Heart right ventricle (tissue), 16 donors: Measurements from ENCODE around the gene HCFC1R1. TPM values are rescaled to one million over a fixed set of nuclear protein-coding genes. Genes with fewer than 3 reads are reported as not detected.
A peak's percentile ranks its signal among the peaks of the same experiment; 100 is the strongest.

Experiments used
- ATAC-seq, 8 donors: fragments of 200-7000 bp; cut with Tn5 transposase; one replicate each; pipeline ENCODE4 v1.9.1; 2020; ENCODE audit warnings: mild to moderate bottlenecking in 8 of 8, moderate library complexity in 8 of 8, moderate number of reproducible peaks in 1 of 8
- DNase-seq, 2 donors: peaks; one replicate each; pipeline ENCODE4 v3.0.0-alpha.2; 2020
- H3K27ac ChIP-seq, 10 donors: fragments of 200-600 bp; sonication (generic) in 2 of 10; one replicate each; pipeline versions ENCODE4 v1.5.0 to v1.8.0; 2020 to 2022; ENCODE audit warnings: mild to moderate bottlenecking in 3 of 10
- H3K27me3 ChIP-seq, 7 donors: fragments of 200-600 bp; one replicate each; pipeline ENCODE4 v1.8.0; 2021 to 2022; ENCODE audit warnings: mild to moderate bottlenecking in 2 of 7
- H3K36me3 ChIP-seq, 9 donors: fragments of 200-600 bp; sonication (generic) in 1 of 9; one replicate each; pipeline versions ENCODE4 v1.5.0 to v1.8.0; 2020 to 2022; ENCODE audit warnings: mild to moderate bottlenecking in 2 of 9
- H3K4me1 ChIP-seq, 9 donors: fragments of 200-600 bp; sonication (generic) in 1 of 9; one replicate each; pipeline versions ENCODE4 v1.5.0 to v1.8.0; 2020 to 2022; ENCODE audit warnings: mild to moderate bottlenecking in 4 of 9
- H3K4me3 ChIP-seq, 10 donors: fragments of 200-600 bp; sonication (generic) in 2 of 10; one replicate each; pipeline versions ENCODE4 v1.5.0 to v1.8.0; 2020 to 2022; ENCODE audit warnings: mild to moderate bottlenecking in 7 of 10, moderate library complexity in 2 of 10
- H3K9me3 ChIP-seq, 11 donors: fragments of 200-600 bp in 10 of 11; sonication (generic) in 2 of 11; one replicate each; pipeline versions ENCODE4 v1.5.0 to v1.8.0; 2013 to 2022; ENCODE audit warnings: mild to moderate bottlenecking in 2 of 11, control low read depth in 1 of 11, moderate library complexity in 1 of 11
- CTCF ChIP-seq, 9 donors: fragments of 200-600 bp; sonication (generic) in 2 of 9; IDR thresholded peaks; one replicate each; pipeline versions ENCODE4 v1.5.0 to v1.8.0; 2021 to 2022; ENCODE audit warnings: antibody characterized with exemption in 9 of 9, mild to moderate bottlenecking in 5 of 9, moderate library complexity in 1 of 9
- WGBS, 2 donors: extraction: QIAGEN DNeasy Blood & Tissue Kit; methylation state at CpG; one replicate each; pipeline ENCODE4 v1.1.7; 2013; ENCODE audit warnings: inconsistent platforms in 1 of 2; 5-methylcytosine and 5-hydroxymethylcytosine counted together
- intact Hi-C, 10 donors: fragments of 100-400 bp; cut with DNase I; formaldehyde crosslinking; loops; one replicate each; pipeline versions ENCODE4 v1.11.1 to v1.14.2; 2022
- polyA plus RNA-seq, 2 donors: library from polyadenylated mRNA; stranded (reverse); fragments of 200-250 nt; gene quantifications; one replicate each; pipeline ENCODE4 v1.2.3, GENCODE V29; 2013
- total RNA-seq, 10 donors: library from RNA; stranded (reverse); fragmentation: NEBNext Ultra II Directional in 3 of 10; extraction: Animal tissue kit (Norgen Biotek cat#: 25700) in 3 of 10; gene quantifications; one replicate each; pipeline versions ENCODE4 v1.2.1 to v1.2.4, GENCODE V29; 2021 to 2023
- donor health status: Arrhythmogenic right ventricular cardiomyopathy.
- donor health status: ischemic (EF 13 %, LVEDD 7.1; RV severe dilation, severe dysfunction).
- donor health status: healthy with polysubstance abuse.
- donor health status: DM: no; HTN: yes; CAD: no.
- donor health status: DM: no; HTN: no; CAD: no.
- donor health status: ischemic (EF 25% LVEDD 6.9; RV normal size, moderate dysfunction).
- donor health status: ischemic (EF 25% LVEDD 5.7; RV mildly dilated, moderate dysfunction).
- donor health status: healthy.
- donor health status: DM: yes; HTN: yes; CAD: no.
- donor health status: Ischemic cardiomyopathy.
- donor health status: ischemic (EF 35%, LVEDD 5.7; RV mildly dilated, moderate dysfunction).
- donor health status: nonischemic (EF 11% LVEDD 7.7; RV severe dilation, severe dysfunction).
- donor health status: DM: yes; HTN: yes; CAD: no.
- donor health status: PGD.
- donor health status: ischemic (EF 29% LVEDD 5.4; RV normal size, mild dysfunction).
- donor health status: nonischemic (EF 23%, LVEDD 6.1; RV moderate dilation, normal function).

Gene HCFC1R1
- total and polyA plus RNA-seq, 12 donors: 41.8 to 370 (median 57.2) TPM

- ATAC-seq: peak; percentile 29 to 59 (median 42)
- intact Hi-C loops: no loop called here
These were observed 22.3 kb upstream of the HCFC1R1 start, which contains the start of gene MMP25 for GRCh38 chr16:3045758-3046640. Gene MMP25 (plus strand): TSS chr16:3046561. CDS start chr16:3046918, 357 bp downstream.

GRCh38 chr16:3044708-3045107, 21.0 kb upstream of the HCFC1R1 start:
- peaks cover 6 to 98% (median 90%) of the 10 kb centered on the region in 7 donors for H3K27me3 ChIP-seq
- peaks cover 13 to 26% (median 19%) of the 10 kb centered on the region in 9 donors for H3K4me1 ChIP-seq
- H3K36me3 ChIP-seq: no peaks in the 10 kb centered on the region
- no peak for TF ChIP-seq CTCF (IDR thresholded peaks at IDR 0.05)
- H3K9me3 ChIP-seq: no peaks in the 10 kb centered on the region
- peak overlapping the region in 1 of 10 donors; percentile 65 for H3K4me3 ChIP-seq
- intact Hi-C loops: no loop called here
- no peak for DNase-seq
- WGBS, 2 donors: 89 to 92% methylated on average over 6 of the region's 6 CpGs
- no peak for ATAC-seq
- no peak overlapping the region for H3K27ac ChIP-seq

More at GRCh38 chr16:3045758-3046640, 22.3 kb upstream of the HCFC1R1 start, which contains the start of gene MMP25:
- H3K4me1 ChIP-seq: peaks cover 13 to 26% (median 19%) of the 10 kb centered on the region in 9 donors
- no peak for TF ChIP-seq CTCF (IDR thresholded peaks at IDR 0.05)
- H3K27me3 ChIP-seq: peaks cover 6 to 95% (median 80%) of the 10 kb centered on the region in 7 donors
- no peaks in the 10 kb centered on the region for H3K9me3 ChIP-seq
- H3K36me3 ChIP-seq: no peaks in the 10 kb centered on the region
- H3K4me3 ChIP-seq: peak within 1 kb of the TSS; percentile 15 to 65 (median 55)
- no peak for DNase-seq
- peak within 1 kb of the TSS in 4 of 10 donors; percentile 17 to 84 (median 49) for H3K27ac ChIP-seq
- 0% methylated on average over 69 to 86 of the region's 86 CpGs for WGBS, 2 donors

GRCh38 chr16:3042376-3042775, 18.6 kb upstream of the HCFC1R1 start:
- no peak overlapping the region for H3K27ac ChIP-seq
- peaks cover 6 to 100% (median 94%) of the 10 kb centered on the region in 7 donors for H3K27me3 ChIP-seq
- intact Hi-C loops: no loop called here
- H3K4me1 ChIP-seq: peaks cover 13 to 25% (median 19%) of the 10 kb centered on the region in 9 donors
- 92 to 93% methylated on average over 3 of the region's 3 CpGs for WGBS, 2 donors
- H3K9me3 ChIP-seq: no peaks in the 10 kb centered on the region
- H3K36me3 ChIP-seq: no peaks in the 10 kb centered on the region
- no peak for DNase-seq
- TF ChIP-seq CTCF (IDR thresholded peaks at IDR 0.05): no peak
- H3K4me3 ChIP-seq: no peak overlapping the region
- ATAC-seq: no peak

- no peak overlapping the region for H3K4me3 ChIP-seq
- H3K27ac ChIP-seq: no peak overlapping the region
- H3K27me3 ChIP-seq: peaks cover 16 to 98% (median 93%) of the 10 kb centered on the region in 7 donors
- intact Hi-C loops: loop anchor here in 1 of 10 donors (5.0 kb wide), 1 partner anchor 1433 kb away; the partner anchor contains the start of gene NMRAL1
- DNase-seq (no peak), ATAC-seq (no peak)
- no peaks in the 10 kb centered on the region for H3K36me3 ChIP-seq
- no peak for TF ChIP-seq CTCF (IDR thresholded peaks at IDR 0.05)
- H3K9me3 ChIP-seq: no peaks in the 10 kb centered on the region
- H3K4me1 ChIP-seq: peaks cover 0 to 16% (median 7%) of the 10 kb centered on the region in 9 donors
- WGBS, 2 donors: 81% methylated on average over 5 of the region's 5 CpGs
These were observed 15.2 kb upstream of the HCFC1R1 start for GRCh38 chr16:3038896-3039295.
